H1 (cell line): ENCODE measurements around the gene AGER. TPM values are rescaled to one million over a fixed set of nuclear protein-coding genes. Genes with fewer than 3 reads are reported as not detected.

Experiments used
- CTCF ChIA-PET: fragments of 300-600 bp; sonication (Branson Sonifier 250); formaldehyde crosslinking; loops from one replicate; lab custom pipeline; 2021; ENCODE audit not compliant: partially characterized antibody; lab: Charles Lee
- POLR2A ChIA-PET: fragments of 300-600 bp; sonication (Branson Sonifier 250); formaldehyde crosslinking; loops from one replicate; lab custom pipeline; 2021; ENCODE audit warnings: inconsistent platforms; ENCODE audit not compliant: partially characterized antibody; lab: Charles Lee
- DNase-seq, 2 experiments: peaks; one replicate each; pipeline versions ENCODE4 v3.0.0 to v3.0.0-alpha.2; 2010 to 2022; ENCODE audit warnings: low spot score in 2 of 2, low read depth in 1 of 2, mixed read lengths in 1 of 2
- FAIRE-seq: peaks from 2 replicates; lab custom pipeline; 2011; peaks lifted over from hg19 to GRCh38; lab: Jason Lieb, UNC
- H2AFZ ChIP-seq: 2 replicates; pipeline ENCODE4 v1.8.1; 2012; ENCODE audit warnings: low read length, inconsistent platforms
- H2AK5ac ChIP-seq: 2 replicates; pipeline ENCODE4 v1.6.1; 2013; ENCODE audit warnings: low read depth, low read length
- H2BK120ac ChIP-seq: replicated peaks from 2 replicates; pipeline ENCODE3; 2013; ENCODE audit warnings: low read depth, low read length, inconsistent platforms
- H2BK12ac ChIP-seq: 2 replicates; pipeline ENCODE4 v1.6.1; 2013; ENCODE audit warnings: low read depth, low read length
- H2BK15ac ChIP-seq: 2 replicates; pipeline ENCODE4 v1.6.1; 2013; ENCODE audit warnings: low read length
- H2BK20ac ChIP-seq: 2 replicates; pipeline ENCODE4 v1.6.1; 2013; ENCODE audit warnings: low read length
- H2BK5ac ChIP-seq: 2 replicates; pipeline ENCODE4 v1.6.1; 2013; ENCODE audit warnings: low read depth, low read length
- H3K14ac ChIP-seq: 2 replicates; pipeline ENCODE4 v1.6.1; 2013; ENCODE audit warnings: inconsistent platforms; ENCODE audit not compliant: insufficient read length
- H3K18ac ChIP-seq: 2 replicates; pipeline ENCODE4 v1.6.1; 2013; ENCODE audit warnings: low read length; ENCODE audit errors: extremely low read depth
- H3K23ac ChIP-seq: 2 replicates; pipeline ENCODE4 v1.6.1; 2013; ENCODE audit warnings: inconsistent platforms; ENCODE audit not compliant: insufficient read length
- H3K23me2 ChIP-seq: 2 replicates; pipeline ENCODE4 v1.6.1; 2013; ENCODE audit warnings: low read depth, low read length
- H3K27ac ChIP-seq: 2 replicates; pipeline ENCODE4 v1.6.1; 2011; ENCODE audit warnings: low read depth, low read length, inconsistent platforms
- H3K27me3 ChIP-seq, 4 experiments: replicated peaks in 1 of 4; 1 replicate in 1 of 4; 2 replicates in 3 of 4; pipeline versions ENCODE4 v1.6.1 to v1.8.1; 2011 to 2013; ENCODE audit warnings: low read length in 3 of 4, mild to moderate bottlenecking in 3 of 4, inconsistent platforms in 2 of 4, mixed read lengths in 2 of 4, moderate library complexity in 1 of 4; ENCODE audit not compliant: control insufficient read depth in 3 of 4, insufficient read depth in 3 of 4; ENCODE audit errors: extremely low read depth in 1 of 4
- H3K36me3 ChIP-seq, 4 experiments: 2 replicates each; pipeline versions ENCODE4 v1.6.1 to v1.8.1; 2011 to 2013; ENCODE audit warnings: mild to moderate bottlenecking in 4 of 4, low read length in 3 of 4, moderate library complexity in 2 of 4, control low read depth in 1 of 4, inconsistent platforms in 1 of 4; ENCODE audit not compliant: insufficient read depth in 4 of 4, control insufficient read depth in 2 of 4
- H3K4ac ChIP-seq: replicated peaks from 2 replicates; pipeline ENCODE3; 2013; ENCODE audit warnings: low read length, low read depth, mixed read lengths, inconsistent platforms; ENCODE audit not compliant: insufficient read length
- H3K4me1 ChIP-seq, 4 experiments: replicated peaks in 1 of 4; 1 replicate in 1 of 4; 2 replicates in 3 of 4; pipeline versions ENCODE4 v1.6.1 to v1.8.1; 2011 to 2013; ENCODE audit warnings: low read length in 3 of 4, inconsistent platforms in 2 of 4, mixed read lengths in 1 of 4; ENCODE audit not compliant: insufficient read depth in 4 of 4, control insufficient read depth in 3 of 4
- H3K4me2 ChIP-seq, 2 experiments: 2 replicates each; pipeline versions ENCODE4 v1.6.1 to v1.8.1; 2011 to 2013; ENCODE audit warnings: low read depth in 2 of 2, low read length in 2 of 2, control low read depth in 1 of 2, inconsistent platforms in 1 of 2, mild to moderate bottlenecking in 1 of 2; ENCODE audit not compliant: insufficient read depth in 1 of 2
- H3K4me3 ChIP-seq, 4 experiments: fragments of 200-600, 300-600 bp in 1 of 4; sonication (generic), shearing (Covaris generic), sonication (Bioruptor Twin) in 1 of 4; 2 replicates each; pipeline versions ENCODE4 v1.5.1 to v1.8.1; 2011 to 2016; ENCODE audit warnings: low read length in 4 of 4, low read depth in 3 of 4, control low read depth in 2 of 4, inconsistent platforms in 2 of 4, mild to moderate bottlenecking in 2 of 4, mixed read lengths in 1 of 4, moderate library complexity in 1 of 4; ENCODE audit not compliant: insufficient read depth in 2 of 4; ENCODE audit errors: extremely low read depth in 1 of 4
- H3K56ac ChIP-seq: replicated peaks from 2 replicates; pipeline ENCODE3; 2013; ENCODE audit warnings: low read depth, mild to moderate bottlenecking, mixed read lengths, low read length, inconsistent platforms; ENCODE audit not compliant: insufficient read length
- H3K79me1 ChIP-seq: 2 replicates; pipeline ENCODE4 v1.6.1; 2013; ENCODE audit warnings: low read depth, low read length, control low read depth
- H3K79me2 ChIP-seq, 2 experiments: 2 replicates each; pipeline versions ENCODE4 v1.6.1 to v1.8.1; 2012 to 2013; ENCODE audit warnings: low read length in 2 of 2, mild to moderate bottlenecking in 2 of 2, inconsistent platforms in 1 of 2; ENCODE audit not compliant: insufficient read depth in 2 of 2, control insufficient read depth in 1 of 2
- H3K9ac ChIP-seq, 4 experiments: replicated peaks in 1 of 4; 1 replicate in 1 of 4; 2 replicates in 3 of 4; pipeline versions ENCODE4 v1.6.1 to v1.8.1; 2011 to 2013; ENCODE audit warnings: low read depth in 3 of 4, low read length in 3 of 4, control low read depth in 2 of 4, mild to moderate bottlenecking in 2 of 4, moderate library complexity in 2 of 4, inconsistent platforms in 1 of 4; ENCODE audit errors: extremely low read depth in 1 of 4
- H3K9me3 ChIP-seq, 2 experiments: 2 replicates each; pipeline versions ENCODE4 v1.6.1 to v1.8.1; 2012 to 2013; ENCODE audit warnings: mild to moderate bottlenecking in 2 of 2, moderate library complexity in 2 of 2, control low read depth in 1 of 2, inconsistent platforms in 1 of 2, low read depth in 1 of 2, low read length in 1 of 2, mixed read lengths in 1 of 2; ENCODE audit not compliant: insufficient read depth in 2 of 2
- H4K20me1 ChIP-seq, 2 experiments: replicated peaks in 1 of 2; 2 replicates each; pipeline versions ENCODE3 to v1.8.1; 2011 to 2013; ENCODE audit warnings: inconsistent platforms in 2 of 2, low read length in 2 of 2, mild to moderate bottlenecking in 1 of 2; ENCODE audit not compliant: insufficient read depth in 2 of 2, control insufficient read depth in 1 of 2
- H4K5ac ChIP-seq: 2 replicates; pipeline ENCODE4 v1.6.1; 2013; ENCODE audit warnings: low read length, low read depth, mixed read lengths, inconsistent platforms; ENCODE audit not compliant: insufficient read length
- H4K8ac ChIP-seq: 2 replicates; pipeline ENCODE4 v1.8.0; 2013; ENCODE audit warnings: mild to moderate bottlenecking, moderate library complexity, low read length, inconsistent platforms; ENCODE audit not compliant: insufficient read depth; ENCODE audit errors: extremely low read depth
- H4K91ac ChIP-seq: replicated peaks from 2 replicates; pipeline ENCODE3; 2013; ENCODE audit warnings: low read length, mixed read lengths, inconsistent platforms; ENCODE audit not compliant: insufficient read length
- POLR2AphosphoS5 ChIP-seq: IDR thresholded peaks from 2 replicates; pipeline ENCODE4 v1.6.1; 2011; ENCODE audit warnings: low read depth, low read length
- RAD21 ChIP-seq, 2 experiments: IDR thresholded peaks in 1 of 2; conservative IDR thresholded peaks in 1 of 2; 2 replicates each; pipeline ENCODE4 v1.6.1; 2011; ENCODE audit warnings: low read depth in 2 of 2, low read length in 2 of 2, improper control_type of control experiment in 1 of 2, inconsistent platforms in 1 of 2, mild to moderate bottlenecking in 1 of 2, moderate library complexity in 1 of 2
- SRF ChIP-seq: IDR thresholded peaks from 2 replicates; pipeline ENCODE4 v1.6.1; 2011; ENCODE audit warnings: mild to moderate bottlenecking, low read depth, low read length, moderate library complexity
- TAF1 ChIP-seq: IDR thresholded peaks from 2 replicates; pipeline ENCODE4 v1.6.1; 2011; ENCODE audit warnings: mild to moderate bottlenecking, low read depth, low read length
- TCF12 ChIP-seq: IDR thresholded peaks from 2 replicates; pipeline ENCODE4 v1.6.1; 2011; ENCODE audit warnings: low read depth, mild to moderate bottlenecking, low read length
- YY1 ChIP-seq: IDR thresholded peaks from 2 replicates; pipeline ENCODE4 v1.6.1; 2011; ENCODE audit warnings: low read depth, mild to moderate bottlenecking, low read length
- polyA plus RNA-seq, 7 experiments: library from polyadenylated mRNA; depleted of rRNA in 3 of 7; stranded (reverse) in 5 of 7; unstranded in 2 of 7; fragments of >200 nt in 5 of 7; fragments of 200-250 nt in 2 of 7; gene quantifications; 1 replicate in 5 of 7; 2 replicates in 1 of 7; 4 replicates in 1 of 7; pipeline versions ENCODE4 v1.2.1 to v1.2.3, GENCODE V29; 2011 to 2013; ENCODE audit warnings: missing spikeins in 2 of 7, mixed read lengths in 2 of 7
- total RNA-seq: library from RNA; stranded (reverse); fragmentation: NEBNext Ultra II Directional; extraction: Animal tissue kit (Norgen Biotek cat#: 25700); gene quantifications from 2 replicates; pipeline ENCODE4 v1.2.1, GENCODE V29; 2021

The AGER gene
- total and polyA plus RNA-seq, 2 of the 8 experiments (the other 6 are each of a cell fraction or from before 2014, with no cell fraction given) = 3.8 to 10.9 TPM

GRCh38 chr6:32137454-32137853, 46.6 kb downstream of the AGER start:
- no peak overlapping the region for H3K23ac ChIP-seq
- no peaks in the 10 kb centered on the region for H3K27me3 ChIP-seq
- H4K5ac ChIP-seq = no peak overlapping the region
- DNase-seq (no peak), FAIRE-seq (no peak)
- no peak overlapping the region for H2AFZ ChIP-seq
- no peak overlapping the region for H3K18ac ChIP-seq
- H3K4me2 ChIP-seq = no peak overlapping the region
- no peaks in the 10 kb centered on the region for H3K79me1 ChIP-seq
- ChIA-PET CTCF (interaction anchor here (1.0 to 1.4 kb wide), 2 partner anchors 18 to 29 kb away, joined by 4 to 5 read pairs; no protein-coding TSS in a partner anchor), POLR2A (interaction anchor here (1.8 kb wide), 1 partner anchor 9 kb away, joined by 6 read pairs; no protein-coding TSS in a partner anchor)
- no peak overlapping the region for H3K56ac ChIP-seq
- no peak overlapping the region for H2BK15ac ChIP-seq
- H3K27ac ChIP-seq = no peak overlapping the region
- no peak overlapping the region for H3K14ac ChIP-seq
- H3K4me1 ChIP-seq = no peaks in the 10 kb centered on the region
- H4K8ac ChIP-seq = no peak overlapping the region
- no peak overlapping the region for H2BK20ac ChIP-seq
- TF ChIP-seq SRF (no peak), TCF12 (no peak), RAD21 (IDR thresholded peaks at IDR 0.05 in 1 of 2, conservative IDR thresholded peaks at IDR 0.05 in 1 of 2; ENCODE audit: low read depth in 2 of 2, low read length in 2 of 2) (no peak), TAF1 (no peak), YY1 (no peak), POLR2AphosphoS5 (no peak)
- no peak overlapping the region for H2BK12ac ChIP-seq
- H4K20me1 ChIP-seq = no peaks in the 10 kb centered on the region
- H3K4ac ChIP-seq = no peak overlapping the region
- H3K23me2 ChIP-seq = no peaks in the 10 kb centered on the region
- H3K9ac ChIP-seq = no peak overlapping the region
- H2AK5ac ChIP-seq = no peak overlapping the region
- no peak overlapping the region for H4K91ac ChIP-seq
- no peak overlapping the region for H3K4me3 ChIP-seq
- no peaks in the 10 kb centered on the region for H3K36me3 ChIP-seq
- no peak overlapping the region for H2BK5ac ChIP-seq
- H2BK120ac ChIP-seq = no peak overlapping the region
- H3K9me3 ChIP-seq = no peaks in the 10 kb centered on the region
- H3K79me2 ChIP-seq = no peaks in the 10 kb centered on the region
